ENCODE results near the gene IFT88.
A peak's percentile ranks its signal among the peaks of the same experiment; 100 is the strongest.

The IFT88 gene

GRCh38 chr13:20588529-20589110 lies 21.7 kb downstream of the IFT88 start:
- H3K4me3 ChIP-seq (ENCODE audit: control insufficient read depth, low read depth, low read length), result no peak overlapping the region
- no peak for DNase-seq (ENCODE audit: low read depth)
- no peak for TF ChIP-seq CTCF (conservative IDR thresholded peaks at IDR 0.05; ENCODE audit: control insufficient read depth, insufficient read depth, low read depth, low read length)

- no peak for DNase-seq (ENCODE audit: low read depth)
- H3K4me3 ChIP-seq (ENCODE audit: control insufficient read depth, low read depth, low read length), result no peak overlapping the region
- no peak for TF ChIP-seq CTCF (conservative IDR thresholded peaks at IDR 0.05; ENCODE audit: control insufficient read depth, insufficient read depth, low read depth, low read length)
Observed at GRCh38 chr13:20590561-20590960, 23.6 kb downstream of the IFT88 start.

GRCh38 chr13:20592606-20593005 lies 25.6 kb downstream of the IFT88 start:
- no peak overlapping the region for H3K4me3 ChIP-seq (ENCODE audit: control insufficient read depth, low read depth, low read length)
- no peak for TF ChIP-seq CTCF (conservative IDR thresholded peaks at IDR 0.05; ENCODE audit: control insufficient read depth, insufficient read depth, low read depth, low read length)
- DNase-seq (ENCODE audit: low read depth), result no peak

GRCh38 chr13:20594280-20594679 lies 27.3 kb downstream of the IFT88 start:
- no peak for TF ChIP-seq CTCF (conservative IDR thresholded peaks at IDR 0.05; ENCODE audit: control insufficient read depth, insufficient read depth, low read depth, low read length)
- DNase-seq (ENCODE audit: low read depth), result no peak
- no peak overlapping the region for H3K4me3 ChIP-seq (ENCODE audit: control insufficient read depth, low read depth, low read length)

- DNase-seq (ENCODE audit: low read depth), result no peak
Observed at GRCh38 chr13:20607015-20607414, 40.1 kb downstream of the IFT88 start.

GRCh38 chr13:20608438-20609020 lies 41.6 kb downstream of the IFT88 start:
- DNase-seq (ENCODE audit: low read depth), result peak; percentile 3
- H3K4me3 ChIP-seq (ENCODE audit: control insufficient read depth, low read depth, low read length), result no peak overlapping the region
- TF ChIP-seq CTCF (conservative IDR thresholded peaks at IDR 0.05; ENCODE audit: control insufficient read depth, insufficient read depth, low read depth, low read length), result no peak

More at GRCh38 chr13:20607015-20607414, 40.1 kb downstream of the IFT88 start:
- TF ChIP-seq CTCF (conservative IDR thresholded peaks at IDR 0.05; ENCODE audit: control insufficient read depth, insufficient read depth, low read depth, low read length), result no peak
- H3K4me3 ChIP-seq (ENCODE audit: control insufficient read depth, low read depth, low read length), result no peak overlapping the region

All from fibroblast of mammary gland (primary cell).